Stimulated activated memory B cell treated with anti-CD40 and anti-IgM and Interleukin-4, amounts not matched to agents 10 μg/mL and 1 μg/mL and 100 μg/mL, for 72 hours (primary cell): ENCODE results near the gene TEAD4.

ENCODE experiments used
- ATAC-seq: fragments of 150-1000 bp; cut with Tn5 transposase; 2 replicates; pipeline ENCODE4 v1.10.0; 2021
- H3K27ac Mint-ChIP-seq: one replicate; pipeline ENCODE4 v1.8.0; 2022; ENCODE audit warnings: mild to moderate bottlenecking, mixed read lengths
- H3K27me3 Mint-ChIP-seq: one replicate; pipeline ENCODE4 v1.8.0; 2022; ENCODE audit warnings: mixed read lengths
- H3K36me3 Mint-ChIP-seq: one replicate; pipeline ENCODE4 v1.8.0; 2022; ENCODE audit warnings: mixed read lengths
- H3K4me1 Mint-ChIP-seq: one replicate; pipeline ENCODE4 v1.8.0; 2022; ENCODE audit warnings: mixed read lengths
- H3K4me3 Mint-ChIP-seq: one replicate; pipeline ENCODE4 v1.8.0; 2022; ENCODE audit warnings: mild to moderate bottlenecking, moderate library complexity, mixed read lengths
- H3K9me3 Mint-ChIP-seq: one replicate; pipeline ENCODE4 v1.8.0; 2022; ENCODE audit warnings: mixed read lengths

TEAD4 gene

GRCh38 chr12:3040663-3041544 is 81.7 kb downstream of the TEAD4 start:
- Mint-ChIP-seq H3K4me3 (no peak overlapping the region), H3K9me3 (no peaks in the 10 kb centered on the region), H3K27ac (no peak overlapping the region), H3K27me3 (peaks cover 37% of the 10 kb centered on the region), H3K4me1 (peaks cover 18% of the 10 kb centered on the region), H3K36me3 (no peaks in the 10 kb centered on the region)
- no peak for ATAC-seq

- Mint-ChIP-seq H3K9me3 (no peaks in the 10 kb centered on the region), H3K27ac (no peak overlapping the region), H3K27me3 (peaks cover 37% of the 10 kb centered on the region), H3K4me3 (no peak overlapping the region), H3K36me3 (no peaks in the 10 kb centered on the region), H3K4me1 (peaks cover 18% of the 10 kb centered on the region)
- peak; percentile 71 for ATAC-seq
Measured at GRCh38 chr12:3041558-3042164, 82.5 kb downstream of the TEAD4 start.

GRCh38 chr12:3042394-3042793 is 83.2 kb downstream of the TEAD4 start:
- H3K36me3 Mint-ChIP-seq: no peaks in the 10 kb centered on the region
- H3K4me1 Mint-ChIP-seq: peaks cover 18% of the 10 kb centered on the region
- H3K4me3 Mint-ChIP-seq: peak overlapping the region; percentile 31
- ATAC-seq: peak; percentile 90
- peaks cover 39% of the 10 kb centered on the region for H3K27me3 Mint-ChIP-seq
- no peaks in the 10 kb centered on the region for H3K9me3 Mint-ChIP-seq
- H3K27ac Mint-ChIP-seq: peak overlapping the region; percentile 10

- H3K9me3 Mint-ChIP-seq: no peaks in the 10 kb centered on the region
Measured at GRCh38 chr12:3042826-3043225, 83.6 kb downstream of the TEAD4 start.

GRCh38 chr12:3043406-3043805 is 84.2 kb downstream of the TEAD4 start:
- no peak overlapping the region for H3K27ac Mint-ChIP-seq
- no peak overlapping the region for H3K4me3 Mint-ChIP-seq
- peaks cover 45% of the 10 kb centered on the region for H3K27me3 Mint-ChIP-seq
- ATAC-seq: no peak
- no peaks in the 10 kb centered on the region for H3K36me3 Mint-ChIP-seq
- no peaks in the 10 kb centered on the region for H3K9me3 Mint-ChIP-seq
- peaks cover 18% of the 10 kb centered on the region for H3K4me1 Mint-ChIP-seq

More at GRCh38 chr12:3042826-3043225, 83.6 kb downstream of the TEAD4 start:
- Mint-ChIP-seq H3K27me3 (peaks cover 44% of the 10 kb centered on the region), H3K27ac (peak overlapping the region; percentile 10), H3K4me3 (no peak overlapping the region), H3K36me3 (no peaks in the 10 kb centered on the region), H3K4me1 (peaks cover 18% of the 10 kb centered on the region)
- ATAC-seq: no peak

GRCh38 chr12:3044141-3044630 is 85.0 kb downstream of the TEAD4 start:
- no peaks in the 10 kb centered on the region for H3K9me3 Mint-ChIP-seq
- no peak overlapping the region for H3K4me3 Mint-ChIP-seq
- H3K27me3 Mint-ChIP-seq: peaks cover 45% of the 10 kb centered on the region
- peaks cover 19% of the 10 kb centered on the region for H3K4me1 Mint-ChIP-seq
- no peak for ATAC-seq
- H3K36me3 Mint-ChIP-seq: no peaks in the 10 kb centered on the region
- no peak overlapping the region for H3K27ac Mint-ChIP-seq

GRCh38 chr12:3045494-3045893 is 86.3 kb downstream of the TEAD4 start:
- no peak overlapping the region for H3K4me3 Mint-ChIP-seq
- H3K27ac Mint-ChIP-seq: no peak overlapping the region
- peaks cover 32% of the 10 kb centered on the region for H3K4me1 Mint-ChIP-seq
- ATAC-seq: no peak
- H3K36me3 Mint-ChIP-seq: no peaks in the 10 kb centered on the region
- peaks cover 45% of the 10 kb centered on the region for H3K27me3 Mint-ChIP-seq
- H3K9me3 Mint-ChIP-seq: no peaks in the 10 kb centered on the region

- H3K27ac Mint-ChIP-seq: no peak overlapping the region
- H3K9me3 Mint-ChIP-seq: no peaks in the 10 kb centered on the region
- no peak for ATAC-seq
- H3K4me3 Mint-ChIP-seq: no peak overlapping the region
- H3K27me3 Mint-ChIP-seq: peaks cover 50% of the 10 kb centered on the region
- H3K4me1 Mint-ChIP-seq: peaks cover 34% of the 10 kb centered on the region
- H3K36me3 Mint-ChIP-seq: no peaks in the 10 kb centered on the region
Measured at GRCh38 chr12:3045989-3046388, 86.8 kb downstream of the TEAD4 start.

GRCh38 chr12:3046441-3047200 is 87.4 kb downstream of the TEAD4 start:
- H3K9me3 Mint-ChIP-seq: no peaks in the 10 kb centered on the region
- H3K27me3 Mint-ChIP-seq: peaks cover 57% of the 10 kb centered on the region
- H3K4me3 Mint-ChIP-seq: no peak overlapping the region
- H3K36me3 Mint-ChIP-seq: no peaks in the 10 kb centered on the region
- H3K4me1 Mint-ChIP-seq: peaks cover 33% of the 10 kb centered on the region
- H3K27ac Mint-ChIP-seq: no peak overlapping the region
- no peak for ATAC-seq

GRCh38 chr12:3047961-3048360 is 88.8 kb downstream of the TEAD4 start:
- H3K27me3 Mint-ChIP-seq: peaks cover 49% of the 10 kb centered on the region
- no peaks in the 10 kb centered on the region for H3K9me3 Mint-ChIP-seq
- ATAC-seq: no peak
- peaks cover 20% of the 10 kb centered on the region for H3K4me1 Mint-ChIP-seq
- no peaks in the 10 kb centered on the region for H3K36me3 Mint-ChIP-seq
- no peak overlapping the region for H3K27ac Mint-ChIP-seq
- no peak overlapping the region for H3K4me3 Mint-ChIP-seq

GRCh38 chr12:3048540-3048939 is 89.3 kb downstream of the TEAD4 start:
- Mint-ChIP-seq H3K9me3 (no peaks in the 10 kb centered on the region), H3K27me3 (peaks cover 49% of the 10 kb centered on the region), H3K36me3 (no peaks in the 10 kb centered on the region), H3K4me3 (no peak overlapping the region), H3K27ac (no peak overlapping the region), H3K4me1 (peaks cover 16% of the 10 kb centered on the region)
- ATAC-seq: no peak

- Mint-ChIP-seq H3K27me3 (peaks cover 44% of the 10 kb centered on the region), H3K36me3 (no peaks in the 10 kb centered on the region), H3K9me3 (no peaks in the 10 kb centered on the region), H3K4me3 (no peak overlapping the region), H3K27ac (no peak overlapping the region), H3K4me1 (peaks cover 16% of the 10 kb centered on the region)
- ATAC-seq: no peak
Measured at GRCh38 chr12:3049176-3049575, 90.0 kb downstream of the TEAD4 start.

GRCh38 chr12:3049611-3050249 is 90.5 kb downstream of the TEAD4 start:
- no peak overlapping the region for H3K4me3 Mint-ChIP-seq
- peaks cover 44% of the 10 kb centered on the region for H3K27me3 Mint-ChIP-seq
- H3K9me3 Mint-ChIP-seq: no peaks in the 10 kb centered on the region
- no peaks in the 10 kb centered on the region for H3K36me3 Mint-ChIP-seq
- peaks cover 16% of the 10 kb centered on the region for H3K4me1 Mint-ChIP-seq
- no peak overlapping the region for H3K27ac Mint-ChIP-seq
- ATAC-seq: peak; percentile 78

- H3K27ac Mint-ChIP-seq: no peak overlapping the region
- no peak for ATAC-seq
- no peaks in the 10 kb centered on the region for H3K9me3 Mint-ChIP-seq
- H3K4me1 Mint-ChIP-seq: peaks cover 13% of the 10 kb centered on the region
- no peaks in the 10 kb centered on the region for H3K36me3 Mint-ChIP-seq
- H3K4me3 Mint-ChIP-seq: no peak overlapping the region
- peaks cover 47% of the 10 kb centered on the region for H3K27me3 Mint-ChIP-seq
Measured at GRCh38 chr12:3054374-3054773, 95.2 kb downstream of the TEAD4 start.
